GM08714 (cell line): ENCODE results near the gene ZNF438.

Experiments
- H3K4me3 ChIP-seq: fragments of 200-500 bp; sonication (Bioruptor generic); 2 replicates; pipeline ENCODE4 v1.5.1; 2014; ENCODE audit warnings: mild to moderate bottlenecking, low read length, inconsistent platforms
- ZNF274 ChIP-seq: IDR thresholded peaks from 2 replicates; pipeline ENCODE4 v1.6.1; 2012; ENCODE audit warnings: mild to moderate bottlenecking, low read depth, low read length

The ZNF438 gene

GRCh38 chr10:30842894-30843293 is 188.8 kb downstream of the ZNF438 start:
- no peak for TF ChIP-seq ZNF274
- H3K4me3 ChIP-seq: no peak overlapping the region

DNA sequence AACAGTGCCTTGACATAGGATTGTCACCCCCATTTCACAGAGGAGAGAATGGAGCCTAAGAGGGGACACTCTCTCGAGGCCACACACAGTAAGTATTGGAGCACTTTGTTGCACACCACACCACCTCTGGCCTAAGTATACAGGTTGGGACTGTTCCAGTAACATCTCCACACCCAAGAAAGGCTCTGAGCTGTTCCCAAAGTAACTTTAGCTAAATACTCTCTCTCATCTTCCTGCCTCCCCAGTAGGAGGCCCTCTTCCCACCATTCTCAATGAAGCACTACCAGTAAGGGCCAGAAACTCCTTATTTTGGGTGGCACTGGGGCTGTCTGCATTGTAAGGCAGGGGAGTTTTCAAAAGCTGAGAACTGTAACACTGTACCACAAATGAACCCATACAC is 189.5 kb downstream of the ZNF438 start:
- TF ChIP-seq ZNF274: no peak
- no peak overlapping the region for H3K4me3 ChIP-seq

GRCh38 chr10:30840395-30841050 is 191.1 kb downstream of the ZNF438 start:
- H3K4me3 ChIP-seq: no peak overlapping the region
- TF ChIP-seq ZNF274: no peak

- no peak for TF ChIP-seq ZNF274
- H3K4me3 ChIP-seq: no peak overlapping the region
Observed at GRCh38 chr10:30839652-30840051, 192.0 kb downstream of the ZNF438 start.

- H3K4me3 ChIP-seq: no peak overlapping the region
- TF ChIP-seq ZNF274: no peak
Observed at GRCh38 chr10:30836406-30836805, 195.3 kb downstream of the ZNF438 start.

DNA sequence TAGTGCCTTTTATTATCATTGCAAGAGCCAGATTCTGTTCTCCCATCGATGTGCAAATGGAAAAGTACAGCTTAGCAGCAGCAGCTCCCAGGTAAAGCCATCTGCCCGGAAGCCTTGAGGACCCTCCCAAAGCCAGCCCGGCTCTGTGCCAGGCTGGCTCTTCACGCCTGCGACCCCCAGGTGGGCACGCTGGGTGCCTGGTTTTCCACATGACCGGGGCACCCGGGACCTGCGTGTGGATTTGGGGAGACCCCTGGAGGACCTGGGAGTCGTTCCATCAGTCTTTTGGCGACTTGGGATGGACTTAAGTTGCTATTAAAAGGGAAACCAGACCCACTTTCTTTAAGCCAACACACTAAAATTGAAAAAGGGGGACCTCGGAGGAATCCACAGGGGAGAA is 196.5 kb downstream of the ZNF438 start:
- no peak overlapping the region for H3K4me3 ChIP-seq
- TF ChIP-seq ZNF274: no peak

GRCh38 chr10:30834651-30835050 is 197.0 kb downstream of the ZNF438 start:
- no peak for TF ChIP-seq ZNF274

GRCh38 chr10:30834153-30834552 is 197.5 kb downstream of the ZNF438 start:
- no peak for TF ChIP-seq ZNF274
- H3K4me3 ChIP-seq: no peak overlapping the region

More at GRCh38 chr10:30834651-30835050, 197.0 kb downstream of the ZNF438 start:
- no peak overlapping the region for H3K4me3 ChIP-seq

- TF ChIP-seq ZNF274: no peak
- no peak overlapping the region for H3K4me3 ChIP-seq
Observed at GRCh38 chr10:30833628-30833970, 198.1 kb downstream of the ZNF438 start.

GRCh38 chr10:30832749-30833627 is 198.7 kb downstream of the ZNF438 start:
- H3K4me3 ChIP-seq: no peak overlapping the region
- no peak for TF ChIP-seq ZNF274

- no peak for TF ChIP-seq ZNF274
- no peak overlapping the region for H3K4me3 ChIP-seq
Observed at GRCh38 chr10:30832001-30832748, 199.5 kb downstream of the ZNF438 start.

GRCh38 chr10:30831426-30831825 is 200.2 kb downstream of the ZNF438 start:
- no peak overlapping the region for H3K4me3 ChIP-seq
- no peak for TF ChIP-seq ZNF274

DNA sequence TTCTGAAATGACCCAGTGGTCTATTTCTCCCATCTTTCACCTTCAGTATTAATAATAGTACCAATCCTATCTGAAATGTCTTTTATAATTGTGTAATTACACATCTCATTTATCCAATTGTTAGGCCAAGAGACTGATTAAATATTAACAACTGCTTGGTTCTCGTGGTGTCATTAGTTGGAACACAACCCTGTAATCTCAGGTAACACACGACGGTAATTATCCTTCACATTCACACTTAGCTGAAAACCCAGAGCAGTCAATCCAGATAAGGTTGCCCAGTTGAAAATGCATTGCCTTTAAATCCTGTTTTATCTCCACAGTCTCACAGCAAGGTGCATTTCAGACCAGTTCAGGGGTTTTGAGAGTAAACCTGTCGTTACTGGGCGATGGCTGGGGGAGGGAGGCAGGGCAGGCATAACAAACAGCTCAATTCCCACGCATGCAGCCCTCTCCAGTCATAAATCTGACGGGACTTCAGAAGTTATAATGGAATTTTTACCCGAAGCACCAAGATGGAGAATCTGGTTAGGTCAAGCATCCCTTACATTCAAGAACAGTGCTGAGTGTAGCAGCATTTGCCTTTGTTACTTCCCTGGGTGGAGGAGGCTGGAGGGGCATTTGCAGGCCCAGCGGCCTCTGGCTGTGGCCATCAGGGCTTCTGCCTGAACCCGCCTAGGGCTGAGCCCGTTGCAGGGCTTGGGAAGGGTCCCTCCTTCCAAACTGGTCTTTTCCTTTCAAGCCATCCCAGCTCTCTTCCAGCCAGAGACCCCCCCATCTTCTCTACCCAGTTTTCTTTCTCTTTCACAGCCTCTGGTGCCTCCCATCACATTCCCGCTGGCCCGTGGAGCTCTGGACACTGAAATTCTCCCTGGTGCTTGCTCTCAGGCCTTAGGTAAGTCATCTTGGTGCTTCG is 201.1 kb downstream of the ZNF438 start:
- no peak overlapping the region for H3K4me3 ChIP-seq
- TF ChIP-seq ZNF274: no peak

GRCh38 chr10:30829901-30830300 is 201.8 kb downstream of the ZNF438 start:
- no peak for TF ChIP-seq ZNF274
- H3K4me3 ChIP-seq: no peak overlapping the region

DNA sequence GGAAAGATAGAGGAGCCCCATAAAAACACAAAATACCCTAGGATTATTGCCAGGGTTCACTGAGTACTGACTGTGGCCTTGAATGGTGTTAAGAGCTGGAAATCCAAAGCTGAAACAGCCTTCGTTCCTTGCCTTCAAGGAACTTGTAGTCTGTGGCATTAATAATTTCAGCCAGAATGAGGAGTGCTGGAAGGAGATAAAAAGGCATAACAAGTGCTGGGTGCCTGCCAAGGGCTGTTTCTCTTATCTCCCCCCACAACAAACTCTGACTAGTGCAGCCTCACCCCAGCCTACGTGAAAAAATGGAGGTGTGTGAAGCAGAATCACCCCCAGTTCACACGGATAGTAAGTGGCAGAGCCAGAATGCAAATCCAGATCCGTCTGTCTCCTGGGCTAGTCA is 203.0 kb downstream of the ZNF438 start:
- no peak overlapping the region for H3K4me3 ChIP-seq
- TF ChIP-seq ZNF274: no peak
